Mesendoderm (in vitro differentiated cells): Measurements from ENCODE around the gene AFAP1.

Experiments
- DNase-seq: peaks from one replicate; pipeline ENCODE4 v3.0.0; 2013
- H2AK5ac ChIP-seq: 2 replicates; pipeline ENCODE4 v1.6.1; 2013; ENCODE audit warnings: low read length, inconsistent platforms
- H2BK120ac ChIP-seq: 2 replicates; pipeline ENCODE4 v1.6.1; 2013; ENCODE audit warnings: low read depth, mild to moderate bottlenecking, low read length, moderate library complexity, mixed read lengths
- H2BK15ac ChIP-seq: replicated peaks from 2 replicates; pipeline ENCODE4 v1.6.1; 2013; ENCODE audit warnings: low read depth, mild to moderate bottlenecking, moderate library complexity
- H2BK5ac ChIP-seq: 2 replicates; pipeline ENCODE4 v1.6.1; 2013; ENCODE audit warnings: low read length, inconsistent platforms
- H3K18ac ChIP-seq: 2 replicates; pipeline ENCODE4 v1.6.1; 2013; ENCODE audit warnings: mild to moderate bottlenecking, low read length, mixed read lengths
- H3K23ac ChIP-seq: one replicate; pipeline ENCODE4 v1.6.1; 2013; ENCODE audit warnings: low read length
- H3K27ac ChIP-seq: 2 replicates; pipeline ENCODE4 v1.5.1; 2013; ENCODE audit warnings: low read depth, mild to moderate bottlenecking, inconsistent platforms, low read length, moderate library complexity
- H3K27me3 ChIP-seq: 2 replicates; pipeline ENCODE4 v1.6.1; 2013; ENCODE audit warnings: low read length, control low read depth, mild to moderate bottlenecking, inconsistent platforms; ENCODE audit not compliant: insufficient read depth, poor library complexity
- H3K36me3 ChIP-seq: 2 replicates; pipeline ENCODE4 v1.6.1; 2013; ENCODE audit warnings: low read length, inconsistent platforms; ENCODE audit not compliant: control insufficient read depth, insufficient read depth
- H3K4ac ChIP-seq: one replicate; pipeline ENCODE4 v1.6.1; 2013; ENCODE audit warnings: low read depth, mild to moderate bottlenecking, low read length, moderate library complexity
- H3K4me1 ChIP-seq: 2 replicates; pipeline ENCODE4 v1.6.1; 2013; ENCODE audit warnings: low read depth, low read length, inconsistent platforms; ENCODE audit not compliant: control insufficient read depth
- H3K4me2 ChIP-seq: 2 replicates; pipeline ENCODE4 v1.6.1; 2013; ENCODE audit warnings: low read length
- H3K4me3 ChIP-seq: 2 replicates; pipeline ENCODE4 v1.5.1; 2013; ENCODE audit warnings: mild to moderate bottlenecking, low read length
- H3K56ac ChIP-seq: one replicate; pipeline ENCODE4 v1.6.1; 2013; ENCODE audit warnings: low read length
- H3K79me1 ChIP-seq: 2 replicates; pipeline ENCODE4 v1.6.1; 2013; ENCODE audit warnings: low read length, inconsistent platforms
- H3K79me2 ChIP-seq: 2 replicates; pipeline ENCODE4 v1.6.1; 2013; ENCODE audit warnings: mild to moderate bottlenecking, low read length; ENCODE audit not compliant: control insufficient read depth, insufficient read depth
- H3K9ac ChIP-seq: 2 replicates; pipeline ENCODE4 v1.6.1; 2013; ENCODE audit warnings: low read length, inconsistent platforms
- H4K5ac ChIP-seq: one replicate; pipeline ENCODE4 v1.6.1; 2013; ENCODE audit warnings: low read length
- H4K8ac ChIP-seq: one replicate; pipeline ENCODE4 v1.6.1; 2013; ENCODE audit warnings: low read depth, mild to moderate bottlenecking, control low read depth, low read length, moderate library complexity
- WGBS: extraction: QIAGEN DNeasy Blood & Tissue Kit; methylation state at CpG from one replicate; pipeline ENCODE4 v1.1.7; 2013; ENCODE audit warnings: low lambda C conversion rate, missing lambda C conversion rate; ENCODE audit not compliant: insufficient coverage; ENCODE audit errors: extremely low coverage; 5-methylcytosine and 5-hydroxymethylcytosine counted together

The AFAP1 gene

GRCh38 chr4:7777871-7778509, 161.7 kb downstream of the AFAP1 start:
- Histone ChIP-seq H4K8ac (no peak overlapping the region), H3K27ac (no peak overlapping the region), H3K4ac (no peak overlapping the region)

DNA sequence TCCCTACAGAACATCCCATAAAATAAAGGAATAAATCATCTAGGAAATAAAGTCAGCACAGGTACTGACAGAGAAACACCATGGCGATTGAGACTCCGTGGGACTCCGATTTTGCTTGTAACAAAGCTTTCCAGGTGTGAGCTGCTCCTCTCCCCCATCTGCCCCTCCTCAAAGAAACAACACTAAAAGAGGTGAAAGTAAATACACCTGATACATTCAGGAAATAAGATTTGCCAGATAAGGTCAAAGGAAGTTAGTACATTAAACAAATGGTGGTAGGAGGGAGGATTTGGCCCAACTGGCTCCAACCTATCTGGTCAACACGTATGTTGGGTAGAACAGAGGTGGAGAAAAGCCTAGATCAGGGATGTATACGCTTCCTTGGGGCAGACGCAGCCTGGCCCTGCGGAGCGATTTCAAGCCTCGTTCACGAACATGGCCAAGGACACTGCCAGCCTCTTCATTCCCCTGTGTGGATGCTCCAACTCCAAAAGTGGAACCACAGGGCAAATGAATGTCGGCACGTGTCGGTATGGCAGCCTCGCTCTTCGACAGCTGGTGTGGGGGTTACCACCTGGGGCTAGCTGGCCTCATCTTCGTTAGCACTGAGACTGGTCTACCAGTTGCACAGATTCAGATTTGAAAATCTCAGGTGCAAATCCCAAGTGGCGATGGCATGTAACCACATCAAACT, 162.5 kb downstream of the AFAP1 start:
- no peaks in the 10 kb centered on the region for H3K79me1 ChIP-seq
- no peak overlapping the region for H3K4me2 ChIP-seq
- H3K23ac ChIP-seq, result no peak overlapping the region
- WGBS, result no CpG with 5 or more reads among the region's 17 CpGs
- H3K27me3 ChIP-seq, result no peaks in the 10 kb centered on the region
- H3K36me3 ChIP-seq, result peaks cover 15% of the 10 kb centered on the region
- H3K4ac ChIP-seq, result no peak overlapping the region
- no peak overlapping the region for H2AK5ac ChIP-seq
- no peak overlapping the region for H3K9ac ChIP-seq
- H4K5ac ChIP-seq, result no peak overlapping the region
- H3K4me1 ChIP-seq, result no peaks in the 10 kb centered on the region
- H3K4me3 ChIP-seq, result no peak overlapping the region
- no peak overlapping the region for H3K18ac ChIP-seq
- no peak for DNase-seq
- H2BK120ac ChIP-seq, result no peak overlapping the region
- no peak overlapping the region for H2BK15ac ChIP-seq
- no peak overlapping the region for H3K27ac ChIP-seq
- H3K79me2 ChIP-seq, result no peaks in the 10 kb centered on the region
- H3K56ac ChIP-seq, result no peak overlapping the region
- H4K8ac ChIP-seq, result no peak overlapping the region
- H2BK5ac ChIP-seq, result no peak overlapping the region

More at GRCh38 chr4:7777871-7778509, 161.7 kb downstream of the AFAP1 start:
- no peak overlapping the region for H4K5ac ChIP-seq
- no peak for DNase-seq
- H3K56ac ChIP-seq, result no peak overlapping the region
- no peaks in the 10 kb centered on the region for H3K79me2 ChIP-seq
- no peak overlapping the region for H3K9ac ChIP-seq
- no peak overlapping the region for H3K4me3 ChIP-seq
- no peak overlapping the region for H2AK5ac ChIP-seq
- no peaks in the 10 kb centered on the region for H3K27me3 ChIP-seq
- no peak overlapping the region for H2BK5ac ChIP-seq
- H3K18ac ChIP-seq, result no peak overlapping the region
- no peak overlapping the region for H3K4me2 ChIP-seq
- WGBS, result no CpG with 5 or more reads among the region's 10 CpGs
- H3K79me1 ChIP-seq, result no peaks in the 10 kb centered on the region
- H3K36me3 ChIP-seq, result peaks cover 15% of the 10 kb centered on the region
- no peak overlapping the region for H2BK15ac ChIP-seq
- H3K4me1 ChIP-seq, result no peaks in the 10 kb centered on the region
- no peak overlapping the region for H2BK120ac ChIP-seq
- H3K23ac ChIP-seq, result no peak overlapping the region

DNA sequence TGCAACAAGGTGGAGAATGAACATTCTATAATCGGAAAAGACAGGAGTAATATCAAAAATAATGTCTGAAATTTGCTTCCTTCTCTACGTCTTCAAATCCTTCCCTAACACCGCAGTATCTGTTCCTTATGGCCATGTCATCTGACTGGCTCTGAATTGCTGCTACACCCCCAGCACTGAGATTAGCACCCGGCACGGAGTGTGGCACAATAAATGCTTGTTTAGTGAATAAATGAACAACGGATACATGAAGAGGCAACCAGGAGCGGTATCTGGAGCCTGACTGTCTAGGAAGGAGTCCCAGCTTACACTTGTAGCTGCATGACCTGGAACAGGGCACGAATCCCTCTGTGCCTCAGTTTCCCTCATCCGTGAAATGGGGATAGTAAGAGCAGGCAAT, 164.3 kb downstream of the AFAP1 start:
- no peaks in the 10 kb centered on the region for H3K79me1 ChIP-seq
- no CpG with 5 or more reads among the region's 9 CpGs for WGBS
- H4K8ac ChIP-seq, result no peak overlapping the region

GRCh38 chr4:7774301-7775294, 165.1 kb downstream of the AFAP1 start:
- H3K4ac ChIP-seq, result no peak overlapping the region
- no peak overlapping the region for H4K8ac ChIP-seq
- no peak overlapping the region for H3K4me2 ChIP-seq
- H3K79me2 ChIP-seq, result no peaks in the 10 kb centered on the region
- H2BK120ac ChIP-seq, result no peak overlapping the region
- H3K4me1 ChIP-seq, result no peaks in the 10 kb centered on the region
- H3K27me3 ChIP-seq, result no peaks in the 10 kb centered on the region
- H3K79me1 ChIP-seq, result no peaks in the 10 kb centered on the region
- no peak overlapping the region for H3K56ac ChIP-seq
- H2BK15ac ChIP-seq, result no peak overlapping the region
- H3K9ac ChIP-seq, result no peak overlapping the region
- H4K5ac ChIP-seq, result no peak overlapping the region
- no peak overlapping the region for H3K27ac ChIP-seq
- WGBS, result no CpG with 5 or more reads among the region's 22 CpGs
- no peak overlapping the region for H3K18ac ChIP-seq
- no peak overlapping the region for H3K4me3 ChIP-seq
- no peak overlapping the region for H2BK5ac ChIP-seq
- peaks cover 15% of the 10 kb centered on the region for H3K36me3 ChIP-seq
- H3K23ac ChIP-seq, result no peak overlapping the region
- DNase-seq, result no peak
- no peak overlapping the region for H2AK5ac ChIP-seq

More for the DNA sequence above, 164.3 kb downstream of the AFAP1 start:
- H3K27ac ChIP-seq, result no peak overlapping the region
- H3K4me2 ChIP-seq, result no peak overlapping the region
- H3K79me2 ChIP-seq, result no peaks in the 10 kb centered on the region
- no peaks in the 10 kb centered on the region for H3K4me1 ChIP-seq
- H4K5ac ChIP-seq, result no peak overlapping the region
- H3K23ac ChIP-seq, result no peak overlapping the region
- no peak overlapping the region for H3K18ac ChIP-seq
- no peak overlapping the region for H2AK5ac ChIP-seq
- H3K4me3 ChIP-seq, result no peak overlapping the region
- H2BK120ac ChIP-seq, result no peak overlapping the region
- H3K36me3 ChIP-seq, result peaks cover 15% of the 10 kb centered on the region
- H3K4ac ChIP-seq, result no peak overlapping the region
- H3K56ac ChIP-seq, result no peak overlapping the region
- H3K9ac ChIP-seq, result no peak overlapping the region
- no peaks in the 10 kb centered on the region for H3K27me3 ChIP-seq
- H2BK5ac ChIP-seq, result no peak overlapping the region
- no peak overlapping the region for H2BK15ac ChIP-seq
- no peak for DNase-seq

DNA sequence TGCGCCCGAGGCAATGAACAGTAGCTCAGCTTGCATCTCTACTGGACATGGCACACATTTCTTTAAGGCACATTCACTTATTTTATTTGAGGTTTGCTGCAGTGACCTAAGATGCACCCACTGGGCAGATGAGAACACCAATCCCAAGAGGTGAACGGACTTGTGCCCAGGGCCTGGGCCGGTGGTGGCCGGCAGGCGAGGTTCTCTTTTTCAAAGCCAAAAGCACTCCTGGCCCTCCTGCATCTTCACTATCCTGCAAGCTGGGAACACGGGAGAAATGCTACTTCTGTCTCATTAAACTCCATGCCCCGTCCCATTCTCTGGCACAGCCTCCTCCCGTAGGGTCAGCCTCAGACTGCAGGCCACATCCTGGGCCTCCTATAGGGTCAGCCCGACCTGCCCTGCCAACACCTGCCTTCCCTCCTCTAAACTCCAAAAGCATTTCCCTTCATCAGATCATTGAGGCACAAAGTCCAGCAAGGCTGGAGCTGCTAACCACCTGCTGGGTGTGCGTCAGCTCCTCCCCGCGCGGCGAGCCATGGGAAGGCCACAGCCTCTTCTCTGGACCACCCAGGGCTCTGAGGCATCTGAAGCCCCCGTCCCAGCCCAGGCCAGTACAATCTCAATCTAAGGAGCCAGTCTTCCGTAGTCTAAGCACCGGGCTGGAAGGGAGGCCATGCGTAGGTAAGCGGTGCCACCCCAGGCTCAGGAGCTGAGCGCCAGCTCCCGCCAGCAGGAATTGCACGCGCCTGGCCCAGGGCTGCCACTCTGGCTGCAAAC, 166.1 kb downstream of the AFAP1 start:
- Histone ChIP-seq H3K79me1 (no peaks in the 10 kb centered on the region), H3K4me2 (no peak overlapping the region), H2BK5ac (no peak overlapping the region), H3K4me1 (no peaks in the 10 kb centered on the region), H3K23ac (no peak overlapping the region), H3K79me2 (no peaks in the 10 kb centered on the region), H2BK120ac (no peak overlapping the region), H3K56ac (no peak overlapping the region), H3K27ac (no peak overlapping the region), H3K9ac (no peak overlapping the region), H3K36me3 (peaks cover 15% of the 10 kb centered on the region), H4K5ac (no peak overlapping the region), H3K4me3 (no peak overlapping the region), H4K8ac (no peak overlapping the region), H3K27me3 (no peaks in the 10 kb centered on the region), H3K4ac (no peak overlapping the region), H3K18ac (no peak overlapping the region), H2AK5ac (no peak overlapping the region), H2BK15ac (no peak overlapping the region)
- DNase-seq, result no peak
- no CpG with 5 or more reads among the region's 24 CpGs for WGBS
